SK-N-MC (cell line): Measurements from ENCODE around the gene THOC6.

Source experiments
- FOXP2 ChIP-seq: optimal IDR thresholded peaks from 2 replicates; pipeline ENCODE3; 2011; ENCODE audit warnings: mild to moderate bottlenecking, moderate library complexity; ENCODE audit not compliant: insufficient read depth; ENCODE audit errors: extremely low read length, control extremely low read depth
- POLR2AphosphoS5 ChIP-seq: IDR thresholded peaks from 2 replicates; pipeline ENCODE4 v1.6.1; 2012; ENCODE audit warnings: mild to moderate bottlenecking, low read depth, low read length, borderline replicate concordance

- no peak for TF ChIP-seq POLR2AphosphoS5
- no peak for TF ChIP-seq FOXP2
Observed at GRCh38 chr16:2981899-2982250, 42.0 kb upstream of the THOC6 start.
